Measurements from ENCODE around the gene ZNF467.

ZNF467 gene

GRCh38 chr7:149783386-149784250 is 10.2 kb upstream of the ZNF467 start:
- DNase-seq: no peak

DNA sequence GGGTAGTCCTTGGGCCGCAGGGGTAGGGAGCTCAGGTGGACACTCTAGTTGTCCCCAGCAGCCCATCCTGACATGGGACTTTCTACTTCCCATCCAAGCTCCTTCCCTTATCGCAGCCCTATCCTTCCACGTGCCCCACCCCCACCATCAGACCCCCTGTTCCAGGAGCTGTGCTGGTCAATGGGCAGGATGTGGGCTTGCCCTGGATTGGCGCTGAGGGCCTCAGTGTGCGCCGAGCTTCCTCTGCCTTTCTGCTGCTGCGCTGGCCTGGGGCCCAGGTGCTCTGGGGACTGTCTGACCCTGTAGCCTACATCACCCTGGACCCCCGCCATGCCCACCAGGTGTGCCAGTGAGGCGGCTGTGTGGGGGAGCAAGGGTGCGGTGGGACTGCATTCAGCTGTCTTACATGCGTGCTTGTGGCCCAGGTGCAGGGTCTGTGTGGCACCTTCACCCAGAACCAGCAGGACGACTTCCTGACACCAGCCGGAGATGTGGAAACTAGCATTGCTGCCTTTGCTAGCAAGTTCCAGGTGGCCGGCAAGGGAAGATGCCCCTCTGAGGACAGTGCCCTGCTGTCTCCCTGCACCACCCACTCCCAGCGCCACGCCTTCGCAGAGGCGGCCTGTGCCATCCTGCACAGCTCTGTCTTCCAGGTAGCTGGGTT is 9.4 kb upstream of the ZNF467 start:
- no peak for DNase-seq

DNA sequence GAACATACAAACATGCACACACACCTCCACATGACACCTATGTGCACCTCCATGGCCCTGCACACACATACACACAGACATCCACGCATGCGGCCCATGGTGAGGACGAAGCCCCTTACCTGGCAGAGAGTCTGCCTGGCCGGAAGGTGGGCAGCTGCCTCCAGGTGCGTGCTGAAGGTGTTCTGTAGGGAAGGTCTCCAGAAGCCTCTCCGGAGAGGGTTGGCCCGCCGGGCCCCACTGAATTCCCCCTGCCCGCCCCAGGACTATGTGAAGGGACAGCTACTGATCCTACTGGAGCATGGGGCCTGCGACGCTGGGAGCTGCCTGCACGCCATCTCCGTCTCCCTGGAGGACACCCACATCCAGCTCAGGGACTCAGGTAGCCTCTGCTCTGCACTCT is 8.5 kb upstream of the ZNF467 start:
- no peak for DNase-seq

DNA sequence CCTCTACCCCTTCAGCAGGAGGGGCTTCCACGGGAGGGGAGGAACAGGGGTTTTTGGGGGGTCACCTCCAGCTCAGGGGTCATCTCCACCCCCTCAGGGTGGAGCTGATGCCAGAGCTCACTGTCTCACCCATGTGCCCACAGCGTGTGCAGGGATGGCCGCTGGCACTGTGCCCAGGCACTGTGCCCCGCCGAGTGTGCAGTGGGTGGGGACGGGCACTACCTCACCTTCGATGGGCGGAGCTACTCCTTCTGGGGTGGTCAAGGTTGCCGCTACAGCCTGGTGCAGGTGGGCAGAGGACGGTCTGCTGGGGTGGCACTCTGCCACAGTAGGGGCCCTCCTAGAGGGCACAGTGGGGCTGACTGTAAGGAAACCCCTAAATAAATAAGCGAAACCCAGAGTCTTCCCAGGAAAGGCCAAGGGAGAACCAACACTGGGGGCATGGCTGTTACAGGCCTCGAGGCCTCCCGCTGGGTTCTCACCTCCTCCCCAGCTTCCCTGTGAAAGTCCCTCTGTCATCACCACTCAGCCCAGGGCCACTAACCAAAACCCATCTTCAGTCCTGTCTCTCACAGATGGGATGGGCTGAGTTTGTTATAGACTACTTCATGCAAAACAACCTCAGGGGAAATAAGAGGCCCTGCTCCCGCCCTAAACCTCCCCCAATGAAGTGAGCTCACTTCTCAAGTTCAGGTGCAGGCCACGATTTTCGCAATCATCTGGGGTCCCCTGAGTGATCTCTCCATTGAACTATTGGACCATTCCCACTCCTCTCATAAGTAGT is 7.4 kb upstream of the ZNF467 start:
- DNase-seq: no peak

- DNase-seq: no peak
Observed at GRCh38 chr7:149780056-149780455, 6.7 kb upstream of the ZNF467 start.

DNA sequence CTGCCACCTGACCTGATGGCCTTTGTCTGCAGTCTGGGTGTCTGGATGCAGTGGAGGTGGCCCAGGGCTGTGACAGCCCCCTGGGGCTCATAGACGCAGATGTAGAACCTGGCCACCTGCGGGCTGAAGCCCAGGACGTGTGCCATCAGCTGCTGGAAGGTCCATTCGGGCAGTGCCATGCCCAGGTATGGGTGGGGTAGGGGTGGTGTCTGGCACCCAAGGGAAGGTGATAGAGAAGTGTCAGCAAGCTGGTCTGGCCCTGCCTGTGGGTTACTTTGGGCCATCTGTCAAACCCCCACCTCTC is 6.1 kb upstream of the ZNF467 start:
- DNase-seq: no peak

GRCh38 chr7:149778696-149779501 is 5.5 kb upstream of the ZNF467 start:
- DNase-seq: no peak

DNA sequence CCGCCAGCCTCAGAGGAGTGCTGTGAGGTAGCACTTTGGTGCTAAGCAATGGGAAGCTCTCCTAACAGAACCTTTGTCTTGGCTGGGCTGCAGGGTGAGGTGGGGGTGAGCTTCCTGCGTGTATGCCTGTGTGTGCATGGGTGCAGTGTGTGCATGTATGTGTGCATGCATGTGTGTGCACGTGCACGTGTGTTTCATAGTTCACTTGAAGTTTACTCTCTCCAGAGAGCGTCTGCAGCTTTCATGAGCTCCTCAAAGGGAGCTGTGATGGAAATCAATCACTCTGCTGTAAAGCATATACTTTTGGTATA is 4.9 kb upstream of the ZNF467 start:
- no peak for DNase-seq

DNA sequence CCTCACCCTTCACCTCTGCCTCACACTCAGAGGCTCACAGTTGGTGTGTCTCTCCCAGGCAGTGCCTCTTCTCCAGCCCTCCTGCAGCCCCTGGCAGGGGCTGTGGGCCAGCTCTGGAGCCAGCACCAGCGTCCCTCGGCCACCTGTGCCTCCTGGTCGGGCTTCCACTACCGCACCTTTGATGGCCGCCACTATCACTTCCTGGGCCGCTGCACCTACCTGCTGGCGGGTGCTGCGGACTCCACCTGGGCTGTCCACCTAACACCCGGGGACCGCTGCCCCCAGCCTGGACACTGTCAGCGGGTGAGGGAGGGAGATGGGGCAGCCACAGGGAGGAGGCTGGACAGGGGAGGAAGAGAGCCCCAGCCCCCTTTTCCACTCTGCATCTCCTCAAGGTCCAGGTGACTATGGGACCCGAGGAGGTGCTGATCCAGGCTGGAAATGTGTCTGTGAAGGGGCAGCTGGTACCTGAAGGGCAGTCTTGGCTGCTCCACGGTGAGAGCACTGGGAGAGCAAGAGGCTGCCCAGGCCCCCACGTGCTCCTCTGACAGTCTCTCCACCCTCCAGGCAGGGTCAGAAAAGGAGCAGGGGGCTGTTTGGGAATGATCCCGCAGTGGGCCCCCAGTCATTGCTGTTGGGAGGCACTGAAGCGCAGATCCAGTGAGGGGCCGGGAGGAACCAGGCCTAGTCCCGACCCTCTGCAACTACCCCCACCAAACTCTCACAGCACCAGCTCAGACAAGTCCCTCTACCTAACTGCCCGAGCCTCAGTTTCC is 4.4 kb upstream of the ZNF467 start:
- no peak for DNase-seq

GRCh38 chr7:149776848-149777407 is 3.5 kb upstream of the ZNF467 start:
- DNase-seq: no peak

- no peak for DNase-seq
Observed at GRCh38 chr7:149776289-149776688, 2.9 kb upstream of the ZNF467 start.

DNA sequence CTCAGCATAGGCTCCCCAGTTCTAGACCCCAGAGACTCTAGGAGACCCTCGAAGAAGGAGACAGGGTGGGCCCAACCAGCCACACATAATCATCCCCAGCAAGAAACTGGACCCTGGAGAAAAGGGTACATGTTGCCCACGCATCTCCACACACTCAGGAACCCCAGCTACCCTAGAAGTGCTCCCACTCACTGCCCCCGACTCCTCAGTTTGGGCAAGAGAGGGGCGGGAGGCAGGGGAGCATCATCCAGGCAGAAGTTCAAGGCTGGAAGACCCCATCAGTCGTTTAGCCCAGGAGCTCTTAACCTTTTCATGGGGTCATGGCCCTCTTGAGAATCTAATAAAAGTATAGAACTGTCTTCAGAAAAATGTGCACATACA is 1.8 kb upstream of the ZNF467 start:
- DNase-seq: no peak

DNA sequence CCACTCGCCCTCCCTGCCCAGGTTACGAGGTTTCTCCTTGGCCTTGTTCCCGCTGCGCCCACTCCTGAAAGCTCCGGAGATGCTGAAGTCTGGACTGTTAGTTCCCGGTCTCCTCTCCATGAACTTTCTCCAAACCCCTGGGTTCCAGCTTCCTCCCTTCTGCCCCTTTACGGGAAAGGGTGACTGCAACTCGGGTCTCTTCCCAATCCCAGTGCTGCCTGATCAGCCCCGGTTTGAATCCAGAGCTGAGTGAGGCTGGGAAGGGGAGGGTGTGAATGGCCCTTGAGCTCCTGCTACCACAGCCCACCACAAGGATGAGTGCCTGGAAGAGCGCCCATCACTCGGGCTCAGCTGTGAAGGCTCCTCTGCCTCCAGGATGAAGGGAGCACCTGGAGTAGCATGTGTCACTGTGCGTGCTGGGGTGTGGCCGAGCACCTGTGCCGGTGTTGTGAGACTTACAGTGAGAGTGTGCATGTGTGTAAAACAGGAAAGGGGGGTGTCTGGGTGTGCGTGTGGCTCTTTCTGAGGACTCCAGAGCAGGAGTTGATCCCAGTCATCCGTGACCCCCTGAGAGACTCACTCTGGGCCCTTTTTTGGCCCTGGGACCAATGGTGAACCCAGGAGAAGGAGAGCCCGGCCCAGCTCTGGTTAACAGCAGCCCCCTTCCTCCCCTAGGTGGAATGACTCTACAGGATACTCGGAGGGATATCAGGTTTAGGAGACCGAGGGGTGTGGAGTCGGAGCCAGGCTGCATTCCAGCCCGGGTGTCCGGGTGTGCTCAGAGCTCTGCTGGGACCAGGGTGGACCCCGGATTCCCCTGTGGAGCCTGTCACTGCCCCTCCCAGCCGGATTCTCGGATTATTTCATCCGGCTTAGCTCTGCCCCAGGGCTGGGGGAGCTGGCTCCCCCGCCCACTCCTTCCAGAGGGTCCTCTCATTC is 1.1 kb upstream of the ZNF467 start:
- DNase-seq: no peak

GRCh38 chr7:149772956-149773434 is 393 bp downstream of the ZNF467 start:
- peak; percentile 39 for DNase-seq

DNA sequence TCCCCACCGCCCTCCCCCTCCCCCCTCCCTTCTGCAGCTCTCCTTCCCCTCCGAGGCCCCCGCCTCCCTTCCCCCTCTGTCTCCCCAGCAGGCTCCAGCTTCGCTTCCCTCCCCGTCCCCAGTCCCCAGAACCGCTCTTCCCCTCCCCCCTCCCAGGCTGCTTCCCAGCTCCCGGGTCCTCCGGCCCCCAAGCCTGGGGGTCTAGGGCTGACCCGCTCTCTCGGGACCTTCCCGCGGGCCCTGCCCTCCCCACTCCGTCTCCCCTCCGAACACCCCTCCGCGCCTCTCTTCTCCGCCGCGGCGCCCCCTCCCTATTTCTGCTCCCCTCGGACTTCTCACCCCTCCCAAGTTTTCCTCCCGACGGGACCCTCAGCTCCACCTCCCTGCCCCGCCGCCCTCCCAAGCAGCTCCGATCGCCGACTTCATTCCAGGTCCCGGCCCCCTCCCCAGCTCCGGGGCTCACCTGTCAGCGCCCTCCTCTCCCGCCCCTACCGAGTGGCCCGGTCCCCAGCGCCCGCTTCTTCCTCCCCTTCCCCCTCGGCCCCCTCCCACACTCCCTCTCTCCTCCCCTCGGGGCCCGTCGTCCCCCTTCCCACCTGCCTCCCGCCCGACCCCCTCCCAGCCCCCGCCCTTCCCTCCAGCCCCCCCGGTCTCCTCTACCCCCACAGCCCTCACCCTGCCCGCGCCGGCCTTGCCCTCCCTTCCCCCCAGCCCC is 990 bp downstream of the ZNF467 start:
- peak; percentile 28 for DNase-seq

GRCh38 chr7:149771720-149772240 is 1.6 kb downstream of the ZNF467 start:
- DNase-seq: peak; percentile 88

DNA sequence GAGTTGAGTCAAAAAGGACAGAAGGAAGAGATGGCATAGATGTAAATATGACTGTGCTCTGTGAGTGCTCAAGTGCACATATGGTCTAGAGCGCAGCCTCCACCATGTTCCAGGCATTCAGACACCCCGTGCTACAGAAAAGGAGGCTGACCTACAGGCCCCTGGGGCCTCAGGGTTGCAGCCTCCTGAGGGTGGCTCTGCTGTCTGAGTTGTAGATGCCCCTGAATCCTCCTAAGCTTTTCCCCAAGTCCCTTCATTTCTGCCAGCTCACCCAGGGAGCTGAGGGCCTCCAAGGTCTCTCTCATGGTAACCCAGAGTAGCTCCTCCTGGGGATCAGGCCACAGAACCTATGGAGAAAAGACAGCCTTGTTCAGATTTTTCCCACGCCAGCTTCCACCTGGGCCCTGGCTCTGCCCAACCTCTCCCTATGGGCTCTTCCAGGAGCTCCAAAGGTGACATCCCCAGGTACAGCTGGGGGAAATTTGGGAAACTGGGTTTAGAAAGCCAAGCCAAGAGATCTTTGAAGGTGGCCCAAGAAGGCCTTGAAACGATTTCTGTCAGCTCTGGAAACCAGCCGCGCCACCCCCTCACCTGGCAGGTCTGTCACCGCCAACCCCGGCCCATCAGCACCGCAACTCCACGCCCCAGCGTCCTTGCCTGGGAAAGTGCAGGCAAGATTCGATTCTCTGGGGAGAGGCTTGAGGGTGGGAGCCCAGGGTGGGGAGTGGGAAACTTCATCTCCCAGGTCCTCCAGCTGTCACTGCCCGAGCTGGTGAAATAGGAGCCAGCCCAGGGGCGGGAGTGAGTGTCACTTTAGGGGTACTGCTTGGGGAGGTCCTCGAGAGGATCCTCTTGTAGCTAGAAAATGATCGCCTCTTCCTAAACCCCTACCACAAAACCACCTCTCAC is 2.4 kb downstream of the ZNF467 start:
- peak; percentile 27 for DNase-seq

GRCh38 chr7:149769915-149770314 is 3.5 kb downstream of the ZNF467 start:
- no peak for DNase-seq

GRCh38 chr7:149768931-149769330 is 4.5 kb downstream of the ZNF467 start:
- no peak for DNase-seq
